GM12878 (cell line): ENCODE results near the gene BNIP5. TPM values are rescaled to one million over a fixed set of nuclear protein-coding genes. Genes with fewer than 3 reads are reported as not detected.

Experiments used
- ATAC-seq: fragments of 200-7000 bp; cut with Tn5 transposase; 3 replicates; pipeline ENCODE4 v1.9.1; 2020; ENCODE audit warnings: mild to moderate bottlenecking, moderate library complexity
- BruUV-seq: library from RNA; stranded (reverse); fragments of 400-500 nt; replicated peaks from 2 replicates; lab custom pipeline; 2021; lab: Mats Ljungman, UMichigan
- CTCF ChIA-PET: fragments of 300-600 bp; sonication (Branson Sonifier 250); formaldehyde crosslinking; extraction: SDS; loops from one replicate; lab custom pipeline; 2021; ENCODE audit warnings: inconsistent platforms; lab: Yijun Ruan, JAX
- POLR2A ChIA-PET: fragments of 350-600 bp; formaldehyde crosslinking; extraction: SDS; loops from one replicate; lab custom pipeline; 2021; ENCODE audit warnings: inconsistent platforms; lab: Charles Lee
- RAD21 ChIA-PET: fragments of 300-600 bp; sonication (Branson Sonifier 250); formaldehyde crosslinking; loops from one replicate; lab custom pipeline; 2023; ENCODE audit warnings: antibody characterized with exemption; ENCODE audit not compliant: unreplicated experiment; lab: Charles Lee
- SMC1A ChIA-PET: fragments of 300-600 bp; sonication (Branson Sonifier 250); formaldehyde crosslinking; loops from one replicate; lab custom pipeline; 2023; ENCODE audit not compliant: unreplicated experiment, uncharacterized antibody; lab: Charles Lee
- DNase-seq: peaks from one replicate; pipeline ENCODE4 v3.0.0-alpha.2; 2011; ENCODE audit warnings: low read depth, low spot score
- FAIRE-seq: peaks from 3 replicates; lab custom pipeline; 2011; peaks lifted over from hg19 to GRCh38; lab: Jason Lieb, UNC
- H2AFZ ChIP-seq: 2 replicates; pipeline ENCODE4 v1.6.0; 2011; ENCODE audit warnings: low read depth, low read length, control low read depth; ENCODE audit not compliant: control insufficient read depth
- H3K27ac ChIP-seq: 2 replicates; pipeline ENCODE4 v1.5.1; 2011; ENCODE audit warnings: control low read depth; ENCODE audit not compliant: control insufficient read depth, insufficient read depth
- H3K27me3 ChIP-seq, 2 experiments: replicated peaks in 1 of 2; 2 replicates each; pipeline versions ENCODE4 v1.6.0 to v1.6.1; 2011; ENCODE audit warnings: low read length in 1 of 2; ENCODE audit not compliant: control insufficient read depth in 2 of 2, insufficient read depth in 2 of 2
- H3K36me3 ChIP-seq, 2 experiments: 2 replicates each; pipeline ENCODE4 v1.5.1; 2011; ENCODE audit warnings: low read length in 1 of 2; ENCODE audit not compliant: control insufficient read depth in 2 of 2, insufficient read depth in 2 of 2
- H3K4me1 ChIP-seq: 2 replicates; pipeline ENCODE4 v1.6.1; 2011; ENCODE audit warnings: mild to moderate bottlenecking, low read length, moderate library complexity, mixed read lengths; ENCODE audit not compliant: control insufficient read depth, insufficient read depth
- H3K4me2 ChIP-seq: 2 replicates; pipeline ENCODE4 v1.6.0; 2011; ENCODE audit warnings: control low read depth; ENCODE audit not compliant: control insufficient read depth, insufficient read depth
- H3K4me3 ChIP-seq: fragments of 200-600 bp; sonication (generic); 2 replicates; pipeline ENCODE4 v1.5.1; 2016
- H3K79me2 ChIP-seq: 2 replicates; pipeline ENCODE4 v1.6.0; 2011; ENCODE audit warnings: low read length; ENCODE audit not compliant: control insufficient read depth, insufficient read depth
- H3K9ac ChIP-seq: 2 replicates; pipeline ENCODE4 v1.8.0; 2011; ENCODE audit warnings: low read length, control low read depth, mixed read lengths; ENCODE audit not compliant: control insufficient read depth, insufficient read depth
- H3K9me3 ChIP-seq: replicated peaks from 3 replicates; pipeline ENCODE4 v1.5.1; 2011; ENCODE audit warnings: mild to moderate bottlenecking, low read length; ENCODE audit not compliant: control insufficient read depth, insufficient read depth
- H4K20me1 ChIP-seq: 2 replicates; pipeline ENCODE4 v1.6.0; 2011; ENCODE audit not compliant: control insufficient read depth, insufficient read depth
- CBX5 ChIP-seq: sonication (generic); IDR thresholded peaks from 2 replicates; pipeline ENCODE4 v1.6.1; 2016; ENCODE audit warnings: low read depth, moderate library complexity, mild to moderate bottlenecking, inconsistent platforms
- CHD2 ChIP-seq: IDR thresholded peaks from 2 replicates; pipeline ENCODE4 v1.6.1; 2011; ENCODE audit warnings: low read depth, low read length, improper control_type of control experiment, borderline replicate concordance
- CTCF ChIP-seq, 3 experiments: IDR thresholded peaks in 2 of 3; conservative IDR thresholded peaks in 1 of 3; 2 replicates each; pipeline ENCODE4 v1.5.1; 2011; ENCODE audit warnings: low read depth in 3 of 3, low read length in 3 of 3, mild to moderate bottlenecking in 3 of 3, control low read depth in 2 of 3, moderate library complexity in 2 of 3, inconsistent platforms in 1 of 3, mixed read lengths in 1 of 3; ENCODE audit not compliant: control insufficient read depth in 2 of 3, insufficient read depth in 1 of 3; ENCODE audit errors: extremely low read depth in 1 of 3
- E2F8 ChIP-seq: fragments of 450-650 bp; IDR thresholded peaks from 2 replicates; pipeline ENCODE4 v1.6.1; 2018; ENCODE audit warnings: mild to moderate bottlenecking, low read depth, moderate library complexity; ENCODE audit not compliant: partially characterized antibody
- MEF2B ChIP-seq: fragments of 450-650 bp; IDR thresholded peaks from 2 replicates; pipeline ENCODE4 v1.6.1; 2018; ENCODE audit warnings: mild to moderate bottlenecking, moderate library complexity; ENCODE audit not compliant: partially characterized antibody, poor library complexity, severe bottlenecking
- PAX8 ChIP-seq: fragments of 450-650 bp; IDR thresholded peaks from 2 replicates; pipeline ENCODE4 v1.6.1; 2017; ENCODE audit warnings: mild to moderate bottlenecking, moderate library complexity
- POLR2A ChIP-seq: IDR thresholded peaks from 2 replicates; pipeline ENCODE4 v1.6.1; 2011; ENCODE audit warnings: low read depth, mild to moderate bottlenecking, low read length
- RB1 ChIP-seq: fragments of 450-650 bp; formaldehyde crosslinking; IDR thresholded peaks from 2 replicates; pipeline ENCODE4 v1.6.1; 2017; ENCODE audit warnings: mild to moderate bottlenecking, borderline replicate concordance
- SPI1 ChIP-seq: IDR thresholded peaks from 2 replicates; pipeline ENCODE4 v1.6.1; 2011; ENCODE audit warnings: low read depth, mild to moderate bottlenecking, low read length, moderate library complexity, borderline replicate concordance; ENCODE audit not compliant: insufficient read depth
- STAT3 ChIP-seq: IDR thresholded peaks from 2 replicates; pipeline ENCODE4 v1.6.1; 2011; ENCODE audit warnings: low read depth, low read length, improper control_type of control experiment
- ZZZ3 ChIP-seq: IDR thresholded peaks from 2 replicates; pipeline ENCODE4 v1.6.1; 2011; ENCODE audit warnings: low read depth; ENCODE audit not compliant: control insufficient read depth, insufficient read length
- WGBS: methylation state at CpG from one replicate; pipeline ENCODE4 v1.1.6; 2016; ENCODE audit warnings: low lambda C conversion rate; ENCODE audit not compliant: insufficient replicate concordance, insufficient coverage; ENCODE audit errors: missing lambda C conversion rate; 5-methylcytosine and 5-hydroxymethylcytosine counted together
- in situ Hi-C: fragments of 300-500 bp; cut with MboI; formaldehyde crosslinking; loops from 9 replicates; pipeline ENCODE4 v1.14.3; 2018; ENCODE audit warnings: mixed read lengths
- intact Hi-C: fragments of 100-400 bp; cut with micrococcal nuclease; formaldehyde crosslinking; loops from one replicate; pipeline ENCODE4 v1.14.2; 2022; ENCODE audit not compliant: unreplicated experiment
- polyA plus RNA-seq, 11 experiments: library from polyadenylated mRNA; depleted of rRNA in 4 of 11; unstranded in 6 of 11; stranded (reverse) in 5 of 11; fragments of >200 nt; fragmentation: Nextera tagmentation in 4 of 11; fragmentation: Illumina TruSeq in 1 of 11; extraction: Ambion mirVana in 4 of 11; extraction: Trizol in 1 of 11; gene quantifications; 1 replicate in 1 of 11; 2 replicates in 10 of 11; pipeline versions ENCODE4 v1.2.1 to v1.2.3, GENCODE V29; 2011 to 2016; ENCODE audit warnings: inconsistent platforms in 2 of 11, missing spikeins in 2 of 11, low read depth in 1 of 11
- total RNA-seq, 4 experiments: library from RNA; depleted of rRNA in 3 of 4; stranded (reverse); fragments of >200 nt in 3 of 4; fragmentation: Illumina TruSeq in 1 of 4; extraction: Trizol in 1 of 4; gene quantifications; 2 replicates each; pipeline versions ENCODE4 v1.2.1 to v1.2.3, GENCODE V29; 2013 to 2021
- TF ChIP-seq, protein P1 (sequence below): fragments of 450-650 bp; IDR thresholded peaks from 2 replicates; pipeline ENCODE4 v1.6.1; 2016; ENCODE audit warnings: mild to moderate bottlenecking, moderate library complexity, borderline replicate concordance

The BNIP5 gene
- total and polyA plus RNA-seq, 10 of the 15 experiments (the other 5 are each of a cell fraction or from before 2014, with no cell fraction given): 0.02 to 0.68 (median 0.05) TPM; not detected in 2

GRCh38 chr6:36269834-36270705 lies 66.6 kb downstream of the BNIP5 start, which contains the start of gene PNPLA1:
Gene PNPLA1, plus strand, starts transcription at chr6:36270060. Its CDS starts 400 bp downstream, at chr6:36270460.
- CTCF ChIA-PET: no interaction called here
- TF ChIP-seq MEF2B (no peak), E2F8 (no peak), SPI1 (no peak), CBX5 (no peak), POLR2A (no peak), ZZZ3 (no peak), RB1 (no peak), STAT3 (no peak), CHD2 (no peak), PAX8 (no peak), CTCF (IDR thresholded peaks at IDR 0.05 in 2 of 3, conservative IDR thresholded peaks at IDR 0.05 in 1 of 3; ENCODE audit: control insufficient read depth in 2 of 3, extremely low read depth in 1 of 3, insufficient read depth in 1 of 3, low read depth in 3 of 3, low read length in 3 of 3) (no peak)
- TF ChIP-seq, protein P1, sequence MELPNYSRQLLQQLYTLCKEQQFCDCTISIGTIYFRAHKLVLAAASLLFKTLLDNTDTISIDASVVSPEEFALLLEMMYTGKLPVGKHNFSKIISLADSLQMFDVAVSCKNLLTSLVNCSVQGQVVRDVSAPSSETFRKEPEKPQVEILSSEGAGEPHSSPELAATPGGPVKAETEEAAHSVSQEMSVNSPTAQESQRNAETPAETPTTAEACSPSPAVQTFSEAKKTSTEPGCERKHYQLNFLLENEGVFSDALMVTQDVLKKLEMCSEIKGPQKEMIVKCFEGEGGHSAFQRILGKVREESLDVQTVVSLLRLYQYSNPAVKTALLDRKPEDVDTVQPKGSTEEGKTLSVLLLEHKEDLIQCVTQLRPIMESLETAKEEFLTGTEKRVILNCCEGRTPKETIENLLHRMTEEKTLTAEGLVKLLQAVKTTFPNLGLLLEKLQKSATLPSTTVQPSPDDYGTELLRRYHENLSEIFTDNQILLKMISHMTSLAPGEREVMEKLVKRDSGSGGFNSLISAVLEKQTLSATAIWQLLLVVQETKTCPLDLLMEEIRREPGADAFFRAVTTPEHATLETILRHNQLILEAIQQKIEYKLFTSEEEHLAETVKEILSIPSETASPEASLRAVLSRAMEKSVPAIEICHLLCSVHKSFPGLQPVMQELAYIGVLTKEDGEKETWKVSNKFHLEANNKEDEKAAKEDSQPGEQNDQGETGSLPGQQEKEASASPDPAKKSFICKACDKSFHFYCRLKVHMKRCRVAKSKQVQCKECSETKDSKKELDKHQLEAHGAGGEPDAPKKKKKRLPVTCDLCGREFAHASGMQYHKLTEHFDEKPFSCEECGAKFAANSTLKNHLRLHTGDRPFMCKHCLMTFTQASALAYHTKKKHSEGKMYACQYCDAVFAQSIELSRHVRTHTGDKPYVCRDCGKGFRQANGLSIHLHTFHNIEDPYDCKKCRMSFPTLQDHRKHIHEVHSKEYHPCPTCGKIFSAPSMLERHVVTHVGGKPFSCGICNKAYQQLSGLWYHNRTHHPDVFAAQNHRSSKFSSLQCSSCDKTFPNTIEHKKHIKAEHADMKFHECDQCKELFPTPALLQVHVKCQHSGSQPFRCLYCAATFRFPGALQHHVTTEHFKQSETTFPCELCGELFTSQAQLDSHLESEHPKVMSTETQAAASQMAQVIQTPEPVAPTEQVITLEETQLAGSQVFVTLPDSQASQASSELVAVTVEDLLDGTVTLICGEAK: no peak

More at GRCh38 chr6:36269834-36270705, 66.6 kb downstream of the BNIP5 start, which contains the start of gene PNPLA1:
- no TSS peak for BruUV-seq
- ATAC-seq (no peak), FAIRE-seq (no peak), DNase-seq (no peak)
- H3K4me3 ChIP-seq: no peak within 1 kb of the TSS
- no peaks in the 10 kb centered on the region for H3K4me1 ChIP-seq
- RAD21 ChIA-PET: no interaction called here
- intact Hi-C loops: no loop called here
- no peaks in the 10 kb centered on the region for H3K36me3 ChIP-seq
- H3K4me2 ChIP-seq: no peak within 1 kb of the TSS
- H3K27me3 ChIP-seq: no peaks in the 10 kb centered on the region; a peak in 2 of 4 replicates
- SMC1A ChIA-PET: no interaction called here
- no peak within 1 kb of the TSS for H3K27ac ChIP-seq
- no peaks in the 10 kb centered on the region for H4K20me1 ChIP-seq
- in situ Hi-C loops: no loop called here
- no peaks in the 10 kb centered on the region for H3K79me2 ChIP-seq
- peaks cover 4% of the 10 kb centered on the region; the same call in 1 of the 3 replicates for H3K9me3 ChIP-seq
- no peak within 1 kb of the TSS for H3K9ac ChIP-seq
- WGBS: 40% methylated on average over 31 of the region's 32 CpGs
- no peak within 1 kb of the TSS for H2AFZ ChIP-seq
- POLR2A ChIA-PET: no interaction called here
